ENCODE data around the gene ROBO1.

Gene ROBO1

GRCh38 chr3:79297245-79297960 lies 470.4 kb downstream of the ROBO1 start:
- DNase-seq: peak; percentile 76

- DNase-seq: no peak
Measured at GRCh38 chr3:79286882-79287281, 480.9 kb downstream of the ROBO1 start.

- no peak for DNase-seq
Measured at GRCh38 chr3:79285871-79286270, 481.9 kb downstream of the ROBO1 start.

GRCh38 chr3:79285380-79285779 lies 482.4 kb downstream of the ROBO1 start:
- no peak for DNase-seq

GRCh38 chr3:79284781-79285180 lies 483.0 kb downstream of the ROBO1 start:
- no peak for DNase-seq

GRCh38 chr3:79278681-79279080 lies 489.1 kb downstream of the ROBO1 start:
- DNase-seq: no peak

GRCh38 chr3:79268422-79268821 lies 499.4 kb downstream of the ROBO1 start:
- DNase-seq: no peak

- no peak for DNase-seq
Measured at GRCh38 chr3:79264892-79265291, 502.9 kb downstream of the ROBO1 start.

- DNase-seq: no peak
Measured at GRCh38 chr3:79263423-79263822, 504.4 kb downstream of the ROBO1 start.

GRCh38 chr3:79258479-79258878 lies 509.3 kb downstream of the ROBO1 start:
- DNase-seq: no peak

GRCh38 chr3:79257791-79258190 lies 510.0 kb downstream of the ROBO1 start:
- no peak for DNase-seq

- DNase-seq: no peak
Measured at GRCh38 chr3:79255702-79256101, 512.1 kb downstream of the ROBO1 start.

GRCh38 chr3:79255292-79255691 lies 512.5 kb downstream of the ROBO1 start:
- DNase-seq: no peak

- no peak for DNase-seq
Measured at GRCh38 chr3:79253704-79254103, 514.1 kb downstream of the ROBO1 start.

GRCh38 chr3:79253271-79253670 lies 514.5 kb downstream of the ROBO1 start:
- no peak for DNase-seq

GRCh38 chr3:79250746-79251145 lies 517.1 kb downstream of the ROBO1 start:
- no peak for DNase-seq

- DNase-seq: no peak
Measured at GRCh38 chr3:79249701-79250100, 518.1 kb downstream of the ROBO1 start.

- no peak for DNase-seq
Measured at GRCh38 chr3:79247725-79248043, 520.1 kb downstream of the ROBO1 start.

GRCh38 chr3:79246875-79247724 lies 520.7 kb downstream of the ROBO1 start:
- no peak for DNase-seq

GRCh38 chr3:79245284-79246138 lies 522.3 kb downstream of the ROBO1 start:
- DNase-seq: no peak

- DNase-seq: no peak
Measured at GRCh38 chr3:79236496-79236895, 531.3 kb downstream of the ROBO1 start.

GRCh38 chr3:79233431-79234060 lies 534.3 kb downstream of the ROBO1 start:
- DNase-seq: no peak

- no peak for DNase-seq
Measured at GRCh38 chr3:79230266-79230665, 537.5 kb downstream of the ROBO1 start.
